ENCODE results near the gene ZEB2. TPM values are rescaled to one million over a fixed set of nuclear protein-coding genes. Genes with fewer than 3 reads are reported as not detected.

Gene ZEB2
- total RNA-seq, 2 experiments from 2014 or later, result 4.0 to 16.9 TPM

- ChIA-PET POLR2A (interaction anchor here (0.5 to 0.7 kb wide), 2 partner anchors 152 to 337 kb away, joined by 3 read pairs; no protein-coding TSS in a partner anchor), CTCF (ENCODE audit: unreplicated experiment) (no interaction called here)
- BruUV-seq (replicated peaks), result no TSS peak
- intact Hi-C loops (cut with micrococcal nuclease; ENCODE audit: unreplicated experiment), result no loop called here
- no peak for TF ChIP-seq EZH2phosphoT487 (IDR thresholded peaks at IDR 0.05; ENCODE audit: borderline replicate concordance, low read depth, low read length)
- no peak for TF ChIP-seq CTCF (conservative IDR thresholded peaks at IDR 0.05; ENCODE audit: low read length)
- H2AFZ ChIP-seq (ENCODE audit: low read length), result no peak overlapping the region
- no peaks in the 10 kb centered on the region for H3K36me3 ChIP-seq (ENCODE audit: insufficient read depth, low read length)
- H3K4me2 ChIP-seq (ENCODE audit: low read length), result no peak overlapping the region
- H3K27ac ChIP-seq (ENCODE audit: low read depth, low read length, poor library complexity, severe bottlenecking), result no peak overlapping the region
- H3K9me2 ChIP-seq (ENCODE audit: insufficient read depth, low read length), result no peaks in the 10 kb centered on the region
- H3K4me1 ChIP-seq (ENCODE audit: insufficient read depth, low read length, poor library complexity, severe bottlenecking), result no peaks in the 10 kb centered on the region
- no peak for DNase-seq (ENCODE audit: low spot score)
- no peaks in the 10 kb centered on the region for H3K79me2 ChIP-seq (ENCODE audit: insufficient read depth, low read depth, low read length)
- H3K9me3 ChIP-seq (ENCODE audit: low read length), result no peaks in the 10 kb centered on the region
- H4K20me1 ChIP-seq (ENCODE audit: insufficient read depth, low read length), result no peaks in the 10 kb centered on the region
- H3K4me3 ChIP-seq (ENCODE audit: low read depth, low read length, poor library complexity, severe bottlenecking), result no peak overlapping the region
These were observed 29.9 kb downstream of the ZEB2 start for GRCh38 chr2:144490017-144490416.

GRCh38 chr2:144489315-144489916 lies 30.5 kb downstream of the ZEB2 start:
- POLR2A ChIA-PET, result interaction anchor here (1.3 kb wide), 1 partner anchor 9 kb away, joined by 4 read pairs; no protein-coding TSS in a partner anchor
- no peaks in the 10 kb centered on the region for H3K79me2 ChIP-seq (ENCODE audit: insufficient read depth, low read depth, low read length)
- H4K20me1 ChIP-seq (ENCODE audit: insufficient read depth, low read length), result no peaks in the 10 kb centered on the region

More at GRCh38 chr2:144489315-144489916, 30.5 kb downstream of the ZEB2 start:
- Histone ChIP-seq H3K9me2 (ENCODE audit: insufficient read depth, low read length) (no peaks in the 10 kb centered on the region), H3K4me3 (ENCODE audit: low read depth, low read length, poor library complexity, severe bottlenecking) (no peak overlapping the region), H3K4me2 (ENCODE audit: low read length) (no peak overlapping the region), H3K27ac (ENCODE audit: low read depth, low read length, poor library complexity, severe bottlenecking) (no peak overlapping the region), H2AFZ (ENCODE audit: low read length) (no peak overlapping the region), H3K4me1 (ENCODE audit: insufficient read depth, low read length, poor library complexity, severe bottlenecking) (no peaks in the 10 kb centered on the region), H3K9me3 (ENCODE audit: low read length) (no peaks in the 10 kb centered on the region), H3K36me3 (ENCODE audit: insufficient read depth, low read length) (no peaks in the 10 kb centered on the region)
- CTCF ChIA-PET (ENCODE audit: unreplicated experiment), result no interaction called here
- no TSS peak for BruUV-seq (replicated peaks)
- DNase-seq (ENCODE audit: low spot score), result no peak
- no peak for TF ChIP-seq CTCF (conservative IDR thresholded peaks at IDR 0.05; ENCODE audit: low read length)
- no peak for TF ChIP-seq EZH2phosphoT487 (IDR thresholded peaks at IDR 0.05; ENCODE audit: borderline replicate concordance, low read depth, low read length)
- intact Hi-C loops (cut with micrococcal nuclease; ENCODE audit: unreplicated experiment), result no loop called here

Measured in OCI-LY7 (cell line).